HUES64 (cell line): ENCODE measurements around the gene PCSK5.

Source experiments
- H3K27ac ChIP-seq: 2 replicates; pipeline ENCODE4 v1.7.0; 2013; ENCODE audit warnings: low read depth, low read length, inconsistent platforms
- H3K27me3 ChIP-seq: 2 replicates; pipeline ENCODE4 v1.6.1; 2013; ENCODE audit warnings: mild to moderate bottlenecking, low read length; ENCODE audit not compliant: insufficient read depth
- H3K36me3 ChIP-seq: 2 replicates; pipeline ENCODE4 v1.6.1; 2013; ENCODE audit warnings: mild to moderate bottlenecking, low read length; ENCODE audit not compliant: insufficient read depth
- H3K4me1 ChIP-seq: 2 replicates; pipeline ENCODE4 v1.6.1; 2013; ENCODE audit warnings: mild to moderate bottlenecking, low read length, moderate library complexity; ENCODE audit not compliant: insufficient read depth
- H3K4me3 ChIP-seq: 2 replicates; pipeline ENCODE4 v1.5.1; 2013; ENCODE audit warnings: mild to moderate bottlenecking, low read length, moderate library complexity
- H3K9ac ChIP-seq: 2 replicates; pipeline ENCODE4 v1.6.1; 2013; ENCODE audit warnings: mild to moderate bottlenecking, low read depth, low read length
- H3K9me3 ChIP-seq: 2 replicates; pipeline ENCODE4 v1.6.1; 2013; ENCODE audit warnings: low read depth, low read length; ENCODE audit not compliant: insufficient read depth
- WGBS: fragments of 150-250, 120-280 bp; methylation state at CpG from one replicate; pipeline ENCODE4 v1.1.7; 2013; ENCODE audit warnings: missing lambda C conversion rate; 5-methylcytosine and 5-hydroxymethylcytosine counted together

Gene PCSK5

GRCh38 chr9:75907329-75907728, 16.9 kb downstream of the PCSK5 start:
- WGBS = 97% methylated on average over 3 of the region's 3 CpGs
- Histone ChIP-seq H3K27ac (no peak overlapping the region), H3K4me1 (peaks cover 14% of the 10 kb centered on the region)

GRCh38 chr9:75907923-75908322, 17.4 kb downstream of the PCSK5 start:
- Histone ChIP-seq H3K9ac (no peak overlapping the region), H3K4me3 (no peak overlapping the region), H3K36me3 (no peaks in the 10 kb centered on the region), H3K27me3 (no peaks in the 10 kb centered on the region), H3K4me1 (peaks cover 20% of the 10 kb centered on the region), H3K27ac (no peak overlapping the region), H3K9me3 (no peaks in the 10 kb centered on the region)
- WGBS = 93% methylated on average over 1 of the region's 1 CpG

More at GRCh38 chr9:75907329-75907728, 16.9 kb downstream of the PCSK5 start:
- Histone ChIP-seq H3K27me3 (no peaks in the 10 kb centered on the region), H3K4me3 (no peak overlapping the region), H3K9ac (no peak overlapping the region), H3K9me3 (no peaks in the 10 kb centered on the region), H3K36me3 (no peaks in the 10 kb centered on the region)

GRCh38 chr9:75909776-75910175, 19.3 kb downstream of the PCSK5 start:
- H3K4me1 ChIP-seq = peaks cover 20% of the 10 kb centered on the region
- no peak overlapping the region for H3K4me3 ChIP-seq
- H3K27ac ChIP-seq = no peak overlapping the region
- no peak overlapping the region for H3K9ac ChIP-seq
- H3K36me3 ChIP-seq = no peaks in the 10 kb centered on the region
- no peaks in the 10 kb centered on the region for H3K9me3 ChIP-seq
- H3K27me3 ChIP-seq = no peaks in the 10 kb centered on the region
- WGBS = 94% methylated on average over 5 of the region's 5 CpGs

- no peak overlapping the region for H3K9ac ChIP-seq
- H3K36me3 ChIP-seq = no peaks in the 10 kb centered on the region
- H3K4me3 ChIP-seq = no peak overlapping the region
- no peak overlapping the region for H3K27ac ChIP-seq
- H3K4me1 ChIP-seq = peaks cover 21% of the 10 kb centered on the region
- 96% methylated on average over 4 of the region's 4 CpGs for WGBS
- H3K27me3 ChIP-seq = no peaks in the 10 kb centered on the region
- no peaks in the 10 kb centered on the region for H3K9me3 ChIP-seq
Measured at GRCh38 chr9:75910731-75911130, 20.3 kb downstream of the PCSK5 start.

- no peaks in the 10 kb centered on the region for H3K27me3 ChIP-seq
- H3K27ac ChIP-seq = no peak overlapping the region
- no peak overlapping the region for H3K4me3 ChIP-seq
- no peaks in the 10 kb centered on the region for H3K9me3 ChIP-seq
- no peaks in the 10 kb centered on the region for H3K36me3 ChIP-seq
- WGBS = 92% methylated on average over 3 of the region's 3 CpGs
- no peak overlapping the region for H3K9ac ChIP-seq
- H3K4me1 ChIP-seq = peaks cover 21% of the 10 kb centered on the region
Measured at GRCh38 chr9:75911390-75911789, 20.9 kb downstream of the PCSK5 start.

GRCh38 chr9:75912951-75913350, 22.5 kb downstream of the PCSK5 start:
- 89% methylated on average over 3 of the region's 3 CpGs for WGBS
- H3K27ac ChIP-seq = peak overlapping the region; percentile 2; the same call in 1 of the 2 replicates
- no peak overlapping the region for H3K9ac ChIP-seq
- peaks cover 14% of the 10 kb centered on the region for H3K4me1 ChIP-seq
- H3K36me3 ChIP-seq = no peaks in the 10 kb centered on the region
- H3K9me3 ChIP-seq = no peaks in the 10 kb centered on the region
- no peak overlapping the region for H3K4me3 ChIP-seq
- no peaks in the 10 kb centered on the region for H3K27me3 ChIP-seq

GRCh38 chr9:75914002-75914401, 23.5 kb downstream of the PCSK5 start:
- no peak overlapping the region for H3K9ac ChIP-seq
- H3K4me3 ChIP-seq = no peak overlapping the region
- peaks cover 14% of the 10 kb centered on the region for H3K4me1 ChIP-seq
- H3K27ac ChIP-seq = no peak overlapping the region
- no peaks in the 10 kb centered on the region for H3K36me3 ChIP-seq
- H3K9me3 ChIP-seq = no peaks in the 10 kb centered on the region
- 88% methylated on average over 2 of the region's 4 CpGs for WGBS
- H3K27me3 ChIP-seq = no peaks in the 10 kb centered on the region

GRCh38 chr9:75914883-75915452, 24.5 kb downstream of the PCSK5 start:
- H3K9me3 ChIP-seq = no peaks in the 10 kb centered on the region
- H3K4me3 ChIP-seq = no peak overlapping the region
- H3K4me1 ChIP-seq = peaks cover 14% of the 10 kb centered on the region
- H3K27me3 ChIP-seq = no peaks in the 10 kb centered on the region
- no peak overlapping the region for H3K9ac ChIP-seq
- H3K27ac ChIP-seq = no peak overlapping the region
- 83% methylated on average over 4 of the region's 4 CpGs for WGBS
- H3K36me3 ChIP-seq = no peaks in the 10 kb centered on the region

- peaks cover 6% of the 10 kb centered on the region for H3K4me1 ChIP-seq
- no peak overlapping the region for H3K9ac ChIP-seq
- no peak overlapping the region for H3K4me3 ChIP-seq
- no peaks in the 10 kb centered on the region for H3K36me3 ChIP-seq
- no peaks in the 10 kb centered on the region for H3K27me3 ChIP-seq
- 94% methylated on average over 3 of the region's 3 CpGs for WGBS
- no peaks in the 10 kb centered on the region for H3K9me3 ChIP-seq
- no peak overlapping the region for H3K27ac ChIP-seq
Measured at GRCh38 chr9:75918154-75918553, 27.7 kb downstream of the PCSK5 start.

- Histone ChIP-seq H3K4me3 (no peak overlapping the region), H3K4me1 (peaks cover 3% of the 10 kb centered on the region; the same call in 1 of the 2 replicates), H3K36me3 (no peaks in the 10 kb centered on the region), H3K9me3 (no peaks in the 10 kb centered on the region), H3K27ac (no peak overlapping the region), H3K27me3 (no peaks in the 10 kb centered on the region), H3K9ac (no peak overlapping the region)
- 96% methylated on average over 3 of the region's 3 CpGs for WGBS
Measured at GRCh38 chr9:75918909-75919308, 28.4 kb downstream of the PCSK5 start.

GRCh38 chr9:75921391-75922127, 31.1 kb downstream of the PCSK5 start:
- Histone ChIP-seq H3K4me1 (peaks cover 11% of the 10 kb centered on the region), H3K27ac (no peak overlapping the region), H3K4me3 (no peak overlapping the region), H3K27me3 (no peaks in the 10 kb centered on the region), H3K9me3 (no peaks in the 10 kb centered on the region), H3K36me3 (no peaks in the 10 kb centered on the region), H3K9ac (no peak overlapping the region)
- 95% methylated on average over 4 of the region's 5 CpGs for WGBS
